Jurkat, Clone E6-1 (cell line): ENCODE data around the gene DCLRE1A. TPM values are rescaled to one million over a fixed set of nuclear protein-coding genes. Genes with fewer than 3 reads are reported as not detected.
A peak's percentile ranks its signal among the peaks of the same experiment; 100 is the strongest.

ENCODE experiments used
- DNase-seq: peaks from one replicate; pipeline ENCODE4 v3.0.0-alpha.2; 2011; ENCODE audit warnings: low read depth, low spot score
- H3K4me3 ChIP-seq: 2 replicates; pipeline ENCODE4 v1.5.1; 2011; ENCODE audit warnings: mild to moderate bottlenecking, low read length, control low read depth, moderate library complexity
- polyA plus RNA-seq: library from polyadenylated mRNA; unstranded; fragments of >200 nt; gene quantifications from one replicate; pipeline ENCODE4 v1.2.1, GENCODE V29; 2012; ENCODE audit warnings: missing spikeins; ENCODE audit not compliant: insufficient read length, insufficient read depth

Gene DCLRE1A
- polyA plus RNA-seq = 12.6 TPM

DNA sequence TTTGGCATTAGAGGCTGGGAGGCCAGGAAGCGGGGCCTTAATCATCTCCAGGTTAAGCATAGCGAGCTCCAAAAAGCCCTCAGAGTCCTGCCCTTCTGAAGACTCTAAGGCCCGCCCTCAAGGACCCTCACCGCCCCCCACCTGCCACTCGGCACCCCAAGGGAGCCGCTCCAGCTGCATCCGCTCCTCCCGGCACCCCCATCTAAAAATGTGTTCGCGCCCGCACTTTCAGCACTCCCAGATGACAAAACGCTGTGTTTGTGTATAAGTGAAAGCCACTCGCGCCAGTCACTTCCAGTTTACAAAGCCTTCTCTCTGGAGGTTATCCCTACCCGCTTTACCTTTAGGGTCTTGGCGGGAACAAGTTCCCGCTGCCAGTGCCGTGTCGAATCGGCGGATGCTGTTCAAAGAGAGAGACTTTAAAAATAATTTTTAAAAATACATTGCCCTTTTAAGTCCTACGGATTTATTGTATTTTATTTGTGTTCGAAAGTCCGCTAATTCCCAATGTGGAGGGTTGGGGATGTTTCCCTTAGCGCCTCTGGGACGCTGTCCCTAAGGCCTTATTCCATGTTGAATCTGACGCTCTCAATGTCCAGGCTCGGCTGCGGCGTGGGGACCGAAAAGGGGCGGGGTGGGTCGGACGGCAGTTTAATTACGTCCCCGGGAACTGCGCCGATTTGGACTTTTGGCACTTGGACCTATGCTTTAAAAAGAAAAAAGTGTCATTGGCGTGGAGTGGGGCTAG is at the start of gene DCLRE1A, which contains the start of gene NHLRC2:
TSS of gene DCLRE1A (minus strand) at position 70 of the 748 bp plus-strand sequence. CDS start 900 bp downstream, outside the sequence.
TSS of gene NHLRC2 (plus strand) at position 649 of the 748 bp plus-strand sequence. CDS start 212 bp downstream, outside the sequence.
- DNase-seq = peak; percentile 73
- H3K4me3 ChIP-seq = peak within 1 kb of the TSS; percentile 87

- no peak for DNase-seq
- H3K4me3 ChIP-seq = no peak overlapping the region
These were observed 46.2 kb upstream of the DCLRE1A start for GRCh38 chr10:113899952-113900598.

GRCh38 chr10:113897693-113898618 is 44.1 kb upstream of the DCLRE1A start:
- no peak for DNase-seq
- no peak overlapping the region for H3K4me3 ChIP-seq

DNA sequence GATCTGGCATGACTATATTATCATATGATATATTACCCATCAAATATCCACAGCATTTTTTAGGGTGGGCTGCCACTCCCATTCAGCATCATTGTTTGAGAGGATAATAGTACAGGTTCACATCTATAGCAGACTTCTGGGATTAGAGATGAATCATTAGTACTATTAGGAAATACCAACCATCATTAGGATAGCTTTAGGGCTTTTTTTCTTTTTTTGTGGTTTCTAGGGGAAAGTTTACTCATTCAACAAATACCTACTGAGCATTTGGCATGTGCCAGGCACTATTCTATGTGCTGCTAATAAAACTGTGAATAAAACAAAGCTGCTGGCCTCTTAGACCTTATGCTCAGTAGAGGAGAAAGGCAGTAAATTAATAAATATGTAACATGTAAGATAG is 41.1 kb upstream of the DCLRE1A start:
- no peak for DNase-seq
- H3K4me3 ChIP-seq = no peak overlapping the region

GRCh38 chr10:113894581-113894980 is 40.7 kb upstream of the DCLRE1A start:
- no peak for DNase-seq
- no peak overlapping the region for H3K4me3 ChIP-seq

DNA sequence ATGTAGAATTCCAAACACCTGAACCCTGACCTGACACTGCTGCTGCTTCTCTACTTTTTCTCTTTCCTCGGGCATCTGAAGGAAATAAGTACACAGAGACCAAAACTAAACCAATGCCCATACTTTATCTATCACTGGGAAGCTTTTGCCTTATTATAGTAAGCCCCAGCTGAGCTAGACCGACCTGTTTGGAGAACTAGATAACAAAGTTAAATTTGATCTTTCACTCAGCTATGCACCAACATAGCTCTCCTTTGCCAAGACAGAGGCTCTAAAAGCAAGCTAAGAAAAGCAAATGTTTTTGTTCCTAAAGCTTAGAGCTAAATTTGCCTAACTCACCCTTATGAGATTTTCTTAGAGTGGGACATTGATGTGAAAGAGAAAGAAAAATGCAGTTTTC is 39.7 kb upstream of the DCLRE1A start:
- no peak overlapping the region for H3K4me3 ChIP-seq
- DNase-seq = no peak

- no peak for DNase-seq
- H3K4me3 ChIP-seq = no peak overlapping the region
These were observed 37.6 kb upstream of the DCLRE1A start for GRCh38 chr10:113891476-113891875.

DNA sequence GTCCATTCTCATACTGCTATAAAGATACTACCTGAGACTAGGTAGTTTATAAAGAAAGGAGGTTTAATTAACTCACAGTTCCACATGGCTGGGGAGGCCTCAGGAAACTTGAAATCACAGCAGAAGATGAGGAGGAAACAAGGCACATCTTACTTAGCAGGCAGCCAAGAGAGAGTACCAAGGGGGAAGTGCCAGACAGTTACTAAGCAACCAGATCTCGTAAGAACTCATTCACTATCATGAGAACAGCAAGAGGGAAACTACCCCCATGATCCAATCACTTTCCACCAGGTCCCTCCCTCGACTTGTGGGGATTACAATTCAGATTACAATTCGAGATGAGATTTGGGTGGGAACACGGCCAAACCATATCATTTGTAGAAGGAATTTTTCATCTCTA is 36.9 kb upstream of the DCLRE1A start:
- peak; percentile 25 for DNase-seq
- no peak overlapping the region for H3K4me3 ChIP-seq

- H3K4me3 ChIP-seq = no peak overlapping the region
- no peak for DNase-seq
These were observed 36.0 kb upstream of the DCLRE1A start for GRCh38 chr10:113889911-113890310.

- no peak overlapping the region for H3K4me3 ChIP-seq
- no peak for DNase-seq
These were observed 28.4 kb upstream of the DCLRE1A start for GRCh38 chr10:113882240-113882639.

GRCh38 chr10:113880236-113880635 is 26.4 kb upstream of the DCLRE1A start:
- H3K4me3 ChIP-seq = no peak overlapping the region
- DNase-seq = no peak

GRCh38 chr10:113879691-113880090 is 25.8 kb upstream of the DCLRE1A start:
- H3K4me3 ChIP-seq = no peak overlapping the region
- DNase-seq = no peak

- no peak for DNase-seq
- H3K4me3 ChIP-seq = no peak overlapping the region
These were observed 22.6 kb upstream of the DCLRE1A start for GRCh38 chr10:113876461-113876860.

DNA sequence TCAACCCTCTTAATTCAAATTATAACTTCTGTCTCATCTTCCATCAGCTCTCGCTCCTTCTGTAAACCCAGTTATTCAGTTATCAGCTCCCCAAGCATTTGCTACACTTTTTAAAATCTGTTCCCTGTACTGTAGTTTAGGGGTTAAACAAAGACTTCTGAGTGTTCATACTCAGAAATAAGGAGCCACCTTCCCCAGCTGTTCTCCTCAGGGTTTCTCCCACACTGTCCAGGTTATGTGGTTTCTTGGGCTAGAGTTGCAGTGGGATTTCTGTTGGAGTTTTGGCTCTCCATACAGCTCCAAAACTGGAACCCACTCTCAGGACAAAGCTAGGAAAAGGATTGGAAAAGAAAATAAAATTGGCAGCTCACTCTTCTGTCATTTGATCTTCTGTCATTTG is 21.3 kb upstream of the DCLRE1A start:
- H3K4me3 ChIP-seq = no peak overlapping the region
- DNase-seq = no peak

DNA sequence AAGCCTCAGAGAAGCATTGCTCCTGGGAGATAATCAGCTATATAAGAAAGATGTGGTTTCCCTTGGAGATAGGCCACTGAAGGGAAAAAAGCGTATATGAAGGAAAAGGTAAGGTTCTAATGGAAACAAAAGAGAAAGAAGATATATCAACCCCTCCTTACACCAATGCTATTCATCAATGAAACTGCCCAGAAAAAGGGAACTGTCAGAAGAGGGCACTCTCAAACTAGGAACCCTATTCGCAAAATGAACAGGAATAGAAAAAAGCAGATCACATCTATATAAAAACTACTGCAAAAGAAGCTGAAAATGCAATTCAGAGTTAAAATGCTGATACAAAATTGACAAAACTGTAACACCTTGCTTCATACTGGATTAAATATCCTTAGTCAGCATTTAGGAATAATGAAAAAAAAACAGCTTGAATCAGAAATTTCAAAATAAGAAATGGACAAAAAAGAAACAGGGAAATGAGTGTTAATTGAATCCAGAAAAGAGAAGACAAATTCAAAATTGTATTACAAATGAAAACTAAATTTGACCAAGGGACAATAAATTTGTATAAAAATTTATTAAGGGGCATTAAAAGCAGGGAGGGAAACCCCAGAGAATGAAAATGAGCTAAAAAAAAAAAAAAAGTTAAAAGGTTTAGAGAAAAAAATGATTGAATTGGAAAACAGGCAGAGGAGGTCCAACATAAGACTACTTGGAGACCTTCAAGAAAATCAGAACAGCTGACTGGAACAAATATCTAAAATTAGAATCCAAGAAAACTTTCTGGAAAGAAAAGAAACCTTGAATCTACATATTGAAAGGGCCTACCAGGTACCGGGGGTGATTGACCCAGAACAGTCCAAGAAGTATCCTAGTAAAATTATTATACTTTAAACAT is 18.5 kb upstream of the DCLRE1A start:
- DNase-seq = no peak
- H3K4me3 ChIP-seq = no peak overlapping the region

GRCh38 chr10:113869789-113870188 is 15.9 kb upstream of the DCLRE1A start:
- no peak for DNase-seq
- no peak overlapping the region for H3K4me3 ChIP-seq

DNA sequence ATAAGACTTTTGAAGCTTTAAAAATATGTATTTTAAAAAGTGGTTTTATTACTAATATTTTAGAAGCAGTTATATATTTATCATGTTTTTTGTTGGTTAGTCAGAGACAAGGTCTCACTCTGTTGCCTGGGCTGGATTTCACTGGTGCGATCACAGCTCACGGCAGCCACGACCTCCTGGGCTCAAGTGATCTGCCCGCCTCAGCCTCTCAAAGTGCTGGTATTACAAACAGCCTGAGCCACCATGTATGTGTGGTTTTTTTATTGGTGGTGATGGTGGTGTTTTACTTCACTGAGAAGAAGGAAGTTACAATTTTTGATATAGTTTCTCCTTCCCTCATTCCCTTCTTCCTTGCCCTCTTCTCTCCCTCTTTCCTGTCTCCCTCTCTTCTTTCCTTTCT is 14.0 kb upstream of the DCLRE1A start:
- DNase-seq = no peak

DNA sequence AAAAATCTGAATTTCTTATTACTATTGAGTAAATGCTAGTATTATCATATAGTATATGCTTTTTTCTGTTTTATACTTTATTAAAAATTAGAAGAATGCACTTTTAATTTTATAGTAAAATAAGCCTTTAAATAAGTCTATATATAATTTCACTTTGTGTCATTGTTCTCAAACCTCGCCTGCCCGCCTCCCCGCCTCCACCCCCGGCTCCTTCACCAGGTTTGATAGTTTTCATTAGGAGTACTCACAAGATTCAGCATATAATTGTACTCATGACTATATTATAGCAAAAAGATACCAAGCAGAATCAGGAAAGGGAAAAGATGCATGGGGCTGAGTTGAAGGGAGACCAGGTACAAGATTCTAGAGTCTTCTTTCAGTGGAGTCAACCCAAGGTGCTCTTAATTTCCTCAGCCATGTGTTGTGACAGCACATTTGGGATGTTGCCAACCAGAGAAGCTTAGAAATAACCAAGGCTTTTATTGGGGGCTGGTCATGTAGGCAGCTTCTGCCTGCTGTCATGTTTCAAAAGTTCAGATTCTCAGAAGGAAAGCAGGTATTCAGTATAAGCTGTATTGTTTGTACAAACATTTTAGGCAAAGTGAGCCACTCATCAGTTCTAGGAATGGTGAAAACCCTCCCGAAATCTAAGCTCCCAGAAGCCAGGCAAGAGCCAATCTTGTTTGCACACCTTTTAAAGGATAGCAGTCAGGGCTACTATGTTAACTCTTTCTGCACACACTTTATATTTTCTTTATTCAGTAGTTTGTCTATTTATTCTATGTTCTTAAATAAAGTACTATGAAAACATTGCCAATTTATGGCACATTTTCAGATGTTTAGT is 12.9 kb upstream of the DCLRE1A start:
- no peak overlapping the region for H3K4me3 ChIP-seq

More for the DNA sequence above, 14.0 kb upstream of the DCLRE1A start:
- no peak overlapping the region for H3K4me3 ChIP-seq

More for the DNA sequence above, 12.9 kb upstream of the DCLRE1A start:
- DNase-seq = no peak
